Suppressor macrophage treated with lipopolysaccharide for 4 hours (primary cell): ENCODE data around the gene CFAP53.

ENCODE experiments used
- DNase-seq: peaks from one replicate; pipeline ENCODE4 v3.0.0-alpha.2; 2020

Gene CFAP53

GRCh38 chr18:50192995-50193795 lies 73.1 kb downstream of the CFAP53 start:
- DNase-seq: no peak

- no peak for DNase-seq
These were observed 75.4 kb downstream of the CFAP53 start for GRCh38 chr18:50190926-50191325.

GRCh38 chr18:50190236-50190635 lies 76.1 kb downstream of the CFAP53 start:
- DNase-seq: no peak

GRCh38 chr18:50189160-50189559 lies 77.1 kb downstream of the CFAP53 start:
- DNase-seq: no peak

- no peak for DNase-seq
These were observed 77.6 kb downstream of the CFAP53 start for GRCh38 chr18:50188652-50189051.

GRCh38 chr18:50187659-50188058 lies 78.6 kb downstream of the CFAP53 start:
- DNase-seq: no peak

GRCh38 chr18:50186385-50186784 lies 79.9 kb downstream of the CFAP53 start:
- DNase-seq: no peak

- no peak for DNase-seq
These were observed 82.7 kb downstream of the CFAP53 start for GRCh38 chr18:50183556-50183955.

GRCh38 chr18:50182511-50182910 lies 83.8 kb downstream of the CFAP53 start:
- no peak for DNase-seq

GRCh38 chr18:50181590-50181989 lies 84.7 kb downstream of the CFAP53 start:
- DNase-seq: no peak

GRCh38 chr18:50179465-50179864 lies 86.8 kb downstream of the CFAP53 start:
- no peak for DNase-seq

GRCh38 chr18:50177294-50177992 lies 88.9 kb downstream of the CFAP53 start:
- DNase-seq: no peak
